Measurements from ENCODE around the gene PDSS2.
A peak's percentile ranks its signal among the peaks of the same experiment; 100 is the strongest.
"Not testable (repeated sequence)": the region's sequence is repeated elsewhere in the genome, so short reads cannot be mapped to it uniquely, and the experiment has no call there.

Gene PDSS2

GRCh38 chr6:107310362-107310761 is 149.0 kb downstream of the PDSS2 start:
- Mint-ChIP-seq H3K36me3 (no peaks in the 10 kb centered on the region), H3K4me3 (no peak overlapping the region), H3K9me3 (no peaks in the 10 kb centered on the region), H3K27ac (no peak overlapping the region), H3K4me1 (no peaks in the 10 kb centered on the region)
- ATAC-seq (no peak), DNase-seq (ENCODE audit: low spot score in 2 of 2) (no peak)

- ATAC-seq (no peak), DNase-seq (ENCODE audit: low spot score in 2 of 2) (no peak)
- Mint-ChIP-seq H3K36me3 (no peaks in the 10 kb centered on the region), H3K4me1 (peaks cover 10% of the 10 kb centered on the region), H3K9me3 (no peaks in the 10 kb centered on the region), H3K27ac (no peak overlapping the region), H3K4me3 (no peak overlapping the region)
These were observed 150.7 kb downstream of the PDSS2 start for GRCh38 chr6:107308677-107309076.

- not testable (repeated sequence) for H3K4me3 Mint-ChIP-seq
These were observed 153.4 kb downstream of the PDSS2 start for GRCh38 chr6:107305994-107306393.

GRCh38 chr6:107305391-107305790 is 154.0 kb downstream of the PDSS2 start:
- no peak for DNase-seq (ENCODE audit: low spot score in 2 of 2)
- ATAC-seq = no peak
- H3K4me1 Mint-ChIP-seq = peaks cover 10% of the 10 kb centered on the region
- no peak overlapping the region for H3K27ac Mint-ChIP-seq
- H3K36me3 Mint-ChIP-seq = no peaks in the 10 kb centered on the region
- no peak overlapping the region for H3K4me3 Mint-ChIP-seq
- no peaks in the 10 kb centered on the region for H3K9me3 Mint-ChIP-seq

More at GRCh38 chr6:107305994-107306393, 153.4 kb downstream of the PDSS2 start:
- H3K27ac Mint-ChIP-seq; H3K9me3 Mint-ChIP-seq; DNase-seq (ENCODE audit: low spot score in 2 of 2); H3K36me3 Mint-ChIP-seq; ATAC-seq: not testable (repeated sequence)
- peaks cover 10% of the 10 kb centered on the region for H3K4me1 Mint-ChIP-seq

- peak in 1 of 2 donors; percentile 4 for DNase-seq (ENCODE audit: low spot score in 2 of 2)
- H3K4me3 Mint-ChIP-seq = no peak overlapping the region
- no peaks in the 10 kb centered on the region for H3K9me3 Mint-ChIP-seq
- H3K36me3 Mint-ChIP-seq = no peaks in the 10 kb centered on the region
- H3K27ac Mint-ChIP-seq = no peak overlapping the region
- H3K4me1 Mint-ChIP-seq = peaks cover 15% of the 10 kb centered on the region
- peak; percentile 95 for ATAC-seq
These were observed 154.8 kb downstream of the PDSS2 start for GRCh38 chr6:107304421-107305025.

- Mint-ChIP-seq H3K27ac (no peak overlapping the region), H3K4me3 (no peak overlapping the region), H3K4me1 (no peaks in the 10 kb centered on the region), H3K9me3 (no peaks in the 10 kb centered on the region), H3K36me3 (no peaks in the 10 kb centered on the region)
- DNase-seq (ENCODE audit: low spot score in 2 of 2) (no peak), ATAC-seq (no peak)
These were observed 166.0 kb downstream of the PDSS2 start for GRCh38 chr6:107293350-107293749.

GRCh38 chr6:107292715-107293271 is 166.6 kb downstream of the PDSS2 start:
- no peak for ATAC-seq
- Mint-ChIP-seq H3K9me3 (no peaks in the 10 kb centered on the region), H3K36me3 (no peaks in the 10 kb centered on the region), H3K27ac (no peak overlapping the region), H3K4me3 (no peak overlapping the region), H3K4me1 (no peaks in the 10 kb centered on the region)
- DNase-seq (ENCODE audit: low spot score in 2 of 2) = no peak

- Mint-ChIP-seq H3K36me3 (no peaks in the 10 kb centered on the region), H3K4me3 (no peak overlapping the region), H3K4me1 (no peaks in the 10 kb centered on the region), H3K9me3 (no peaks in the 10 kb centered on the region), H3K27ac (no peak overlapping the region)
- DNase-seq (ENCODE audit: low spot score in 2 of 2) (no peak), ATAC-seq (no peak)
These were observed 168.9 kb downstream of the PDSS2 start for GRCh38 chr6:107290491-107290890.

- DNase-seq (ENCODE audit: low spot score in 2 of 2); H3K4me1 Mint-ChIP-seq; ATAC-seq; H3K27ac Mint-ChIP-seq; H3K9me3 Mint-ChIP-seq; H3K4me3 Mint-ChIP-seq; H3K36me3 Mint-ChIP-seq: not testable (repeated sequence)
These were observed 170.1 kb downstream of the PDSS2 start for GRCh38 chr6:107289258-107289657.

GRCh38 chr6:107285683-107286082 is 173.7 kb downstream of the PDSS2 start:
- ATAC-seq; DNase-seq (ENCODE audit: low spot score in 2 of 2); H3K9me3 Mint-ChIP-seq; H3K4me1 Mint-ChIP-seq; H3K36me3 Mint-ChIP-seq; H3K4me3 Mint-ChIP-seq; H3K27ac Mint-ChIP-seq: not testable (repeated sequence)

GRCh38 chr6:107284805-107285204 is 174.6 kb downstream of the PDSS2 start:
- no peaks in the 10 kb centered on the region for H3K4me1 Mint-ChIP-seq
- DNase-seq (ENCODE audit: low spot score in 2 of 2) (no peak), ATAC-seq (no peak)
- H3K27ac Mint-ChIP-seq = no peak overlapping the region
- no peaks in the 10 kb centered on the region for H3K9me3 Mint-ChIP-seq
- no peak overlapping the region for H3K4me3 Mint-ChIP-seq
- H3K36me3 Mint-ChIP-seq = no peaks in the 10 kb centered on the region

- Mint-ChIP-seq H3K4me1 (no peaks in the 10 kb centered on the region), H3K4me3 (no peak overlapping the region), H3K36me3 (no peaks in the 10 kb centered on the region), H3K9me3 (no peaks in the 10 kb centered on the region), H3K27ac (no peak overlapping the region)
- DNase-seq (ENCODE audit: low spot score in 2 of 2) = no peak
- no peak for ATAC-seq
These were observed 178.6 kb downstream of the PDSS2 start for GRCh38 chr6:107280791-107281190.

- not testable (repeated sequence) for ATAC-seq, H3K4me1 Mint-ChIP-seq, H3K4me3 Mint-ChIP-seq
These were observed 179.4 kb downstream of the PDSS2 start for GRCh38 chr6:107280001-107280400.

GRCh38 chr6:107275330-107275865 is 184.0 kb downstream of the PDSS2 start:
- no peaks in the 10 kb centered on the region for H3K36me3 Mint-ChIP-seq
- no peaks in the 10 kb centered on the region for H3K4me1 Mint-ChIP-seq
- no peak for DNase-seq (ENCODE audit: low spot score in 2 of 2)
- no peak overlapping the region for H3K27ac Mint-ChIP-seq
- no peak for ATAC-seq
- no peaks in the 10 kb centered on the region for H3K9me3 Mint-ChIP-seq
- H3K4me3 Mint-ChIP-seq = no peak overlapping the region

More at GRCh38 chr6:107280001-107280400, 179.4 kb downstream of the PDSS2 start:
- not testable (repeated sequence) for H3K27ac Mint-ChIP-seq; H3K36me3 Mint-ChIP-seq; DNase-seq (ENCODE audit: low spot score in 2 of 2); H3K9me3 Mint-ChIP-seq

GRCh38 chr6:107274288-107274687 is 185.1 kb downstream of the PDSS2 start:
- H3K4me3 Mint-ChIP-seq = no peak overlapping the region
- no peaks in the 10 kb centered on the region for H3K9me3 Mint-ChIP-seq
- no peaks in the 10 kb centered on the region for H3K4me1 Mint-ChIP-seq
- no peak overlapping the region for H3K27ac Mint-ChIP-seq
- H3K36me3 Mint-ChIP-seq = no peaks in the 10 kb centered on the region
- no peak for DNase-seq (ENCODE audit: low spot score in 2 of 2)
- no peak for ATAC-seq

GRCh38 chr6:107272246-107272645 is 187.1 kb downstream of the PDSS2 start:
- Mint-ChIP-seq H3K4me3 (no peak overlapping the region), H3K9me3 (no peaks in the 10 kb centered on the region), H3K36me3 (no peaks in the 10 kb centered on the region), H3K4me1 (no peaks in the 10 kb centered on the region), H3K27ac (no peak overlapping the region)
- ATAC-seq (no peak), DNase-seq (ENCODE audit: low spot score in 2 of 2) (no peak)
